Trophoblast cell (in vitro differentiated cells and primary cell): ENCODE results near the gene EVX1.

Source experiments
- DNase-seq, 2 donors: peaks; one replicate each; pipeline ENCODE4 v3.0.0-alpha.2; 2016
- H2AFZ ChIP-seq: 2 replicates; pipeline ENCODE4 v1.6.1; 2013; ENCODE audit warnings: low read length, moderate library complexity, mild to moderate bottlenecking; ENCODE audit not compliant: insufficient read depth, poor library complexity
- H2AK5ac ChIP-seq: 2 replicates; pipeline ENCODE4 v1.6.1; 2013; ENCODE audit warnings: mild to moderate bottlenecking, low read length
- H2BK120ac ChIP-seq: 2 replicates; pipeline ENCODE4 v1.6.1; 2013; ENCODE audit warnings: low read length, mild to moderate bottlenecking, moderate library complexity; ENCODE audit not compliant: insufficient read depth, poor library complexity
- H2BK12ac ChIP-seq: 2 replicates; pipeline ENCODE4 v1.6.1; 2013; ENCODE audit warnings: mild to moderate bottlenecking, low read length, moderate library complexity
- H2BK5ac ChIP-seq: 2 replicates; pipeline ENCODE4 v1.6.1; 2013; ENCODE audit warnings: low read length, low read depth, moderate library complexity, mild to moderate bottlenecking; ENCODE audit not compliant: poor library complexity
- H3K14ac ChIP-seq: 2 replicates; pipeline ENCODE4 v1.6.1; 2013; ENCODE audit warnings: mild to moderate bottlenecking, low read length
- H3K18ac ChIP-seq: 2 replicates; pipeline ENCODE4 v1.6.1; 2013; ENCODE audit warnings: mild to moderate bottlenecking, low read length
- H3K23ac ChIP-seq: 2 replicates; pipeline ENCODE4 v1.6.1; 2013; ENCODE audit warnings: low read length
- H3K27ac ChIP-seq: 2 replicates; pipeline ENCODE4 v1.5.1; 2013; ENCODE audit warnings: low read depth, mild to moderate bottlenecking, inconsistent platforms, low read length, moderate library complexity
- H3K27me3 ChIP-seq: 2 replicates; pipeline ENCODE4 v1.6.1; 2013; ENCODE audit warnings: inconsistent platforms, mild to moderate bottlenecking, low read length, moderate library complexity; ENCODE audit not compliant: insufficient read depth
- H3K36me3 ChIP-seq, 2 experiments: 1 replicate in 1 of 2; 2 replicates in 1 of 2; pipeline ENCODE4 v1.6.1; 2013; ENCODE audit warnings: low read length in 2 of 2, mild to moderate bottlenecking in 2 of 2, moderate library complexity in 1 of 2; ENCODE audit not compliant: insufficient read depth in 2 of 2, control insufficient read depth in 1 of 2
- H3K4ac ChIP-seq: 2 replicates; pipeline ENCODE4 v1.6.1; 2013; ENCODE audit warnings: low read depth, mild to moderate bottlenecking, low read length, moderate library complexity
- H3K4me1 ChIP-seq, 2 experiments: 1 replicate in 1 of 2; 2 replicates in 1 of 2; pipeline ENCODE4 v1.6.1; 2013; ENCODE audit warnings: low read length in 2 of 2, mild to moderate bottlenecking in 2 of 2, moderate library complexity in 1 of 2; ENCODE audit not compliant: insufficient read depth in 2 of 2, control insufficient read depth in 1 of 2
- H3K4me2 ChIP-seq: 2 replicates; pipeline ENCODE4 v1.6.1; 2013; ENCODE audit warnings: inconsistent platforms, mild to moderate bottlenecking, low read length, moderate library complexity
- H3K4me3 ChIP-seq: 2 replicates; pipeline ENCODE4 v1.5.1; 2013; ENCODE audit warnings: mild to moderate bottlenecking, low read depth, low read length, inconsistent platforms
- H3K79me1 ChIP-seq: one replicate; pipeline ENCODE4 v1.6.1; 2013; ENCODE audit warnings: low read length
- H3K79me2 ChIP-seq: 2 replicates; pipeline ENCODE4 v1.6.1; 2013; ENCODE audit warnings: low read length, mild to moderate bottlenecking; ENCODE audit not compliant: control insufficient read depth, insufficient read depth, poor library complexity
- H3K9ac ChIP-seq: 2 replicates; pipeline ENCODE4 v1.6.1; 2013; ENCODE audit warnings: mild to moderate bottlenecking, low read length
- H3K9me3 ChIP-seq: 2 replicates; pipeline ENCODE4 v1.6.1; 2013; ENCODE audit warnings: low read depth, mild to moderate bottlenecking, control low read depth, inconsistent platforms, low read length; ENCODE audit not compliant: insufficient read depth
- H4K12ac ChIP-seq: 2 replicates; pipeline ENCODE4 v1.6.1; 2013; ENCODE audit warnings: low read depth, mild to moderate bottlenecking, low read length, moderate library complexity
- H4K8ac ChIP-seq: 2 replicates; pipeline ENCODE4 v1.6.1; 2013; ENCODE audit warnings: low read depth, mild to moderate bottlenecking, low read length, moderate library complexity
- H4K91ac ChIP-seq: one replicate; pipeline ENCODE4 v1.6.1; 2013; ENCODE audit warnings: low read depth, mild to moderate bottlenecking, low read length, moderate library complexity
- WGBS: extraction: QIAGEN DNeasy Blood & Tissue Kit; methylation state at CpG from one replicate; pipeline ENCODE4 v1.1.7; 2013; ENCODE audit warnings: missing lambda C conversion rate; ENCODE audit not compliant: insufficient read length, insufficient coverage; ENCODE audit errors: extremely low coverage; 5-methylcytosine and 5-hydroxymethylcytosine counted together

EVX1 gene

DNA sequence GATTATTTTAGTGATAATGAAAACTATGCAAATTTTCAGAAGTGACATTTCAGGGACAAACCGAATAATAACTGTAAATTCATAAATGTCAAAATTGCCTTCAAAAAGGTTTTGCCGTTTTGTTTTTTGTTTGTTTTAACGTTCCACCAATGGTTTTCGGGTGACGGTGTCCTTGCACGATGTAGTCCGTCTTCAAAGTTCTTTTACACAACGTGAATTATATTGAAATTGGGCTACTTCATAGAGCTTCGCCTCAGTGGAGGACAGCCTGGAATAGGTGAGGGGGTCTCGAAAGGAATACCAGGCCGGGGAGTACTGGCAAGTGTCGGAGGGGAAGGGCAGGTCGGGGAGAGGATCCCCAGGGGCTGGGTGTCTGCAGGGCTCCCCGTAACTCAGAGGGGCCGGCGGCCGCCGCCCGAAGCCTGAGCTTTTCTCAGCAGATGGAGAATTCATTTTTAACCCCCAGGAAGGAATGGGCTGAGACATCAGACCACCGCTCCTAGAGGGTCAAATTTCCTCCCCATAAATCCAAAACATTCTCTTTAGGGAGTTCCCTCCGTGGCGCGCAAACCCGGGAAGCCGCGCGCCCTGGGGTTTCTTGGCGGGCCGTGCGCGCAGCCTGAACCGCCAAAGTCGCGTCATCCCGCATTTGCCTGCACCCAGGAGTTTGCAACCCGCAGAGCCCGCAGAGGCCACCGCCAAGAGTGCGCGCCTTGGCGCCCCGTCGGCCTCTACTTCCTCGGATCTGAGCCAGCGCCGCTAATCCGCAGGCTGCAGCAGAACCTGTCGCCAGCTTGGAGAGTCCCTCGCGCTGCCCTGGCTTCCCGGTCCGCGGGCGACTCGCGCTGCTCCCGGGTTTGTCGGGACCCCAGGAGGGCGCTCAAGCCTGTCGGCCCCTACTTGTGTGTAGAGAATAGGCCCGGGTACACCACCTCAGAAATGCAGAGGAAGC is 17.3 kb upstream of the EVX1 start:
- Histone ChIP-seq H4K8ac (no peak overlapping the region), H3K9ac (no peak overlapping the region), H3K79me2 (no peaks in the 10 kb centered on the region), H4K12ac (no peak overlapping the region), H3K14ac (no peak overlapping the region), H3K4me3 (no peak overlapping the region), H2BK12ac (no peak overlapping the region), H2BK120ac (no peak overlapping the region), H3K4me2 (peak overlapping the region; percentile 58), H3K79me1 (no peaks in the 10 kb centered on the region), H3K4me1 (peaks cover 0 to 3% of the 10 kb centered on the region in 2 experiments), H3K27me3 (peaks cover 39% of the 10 kb centered on the region), H2BK5ac (no peak overlapping the region), H3K9me3 (peaks cover 6% of the 10 kb centered on the region), H3K23ac (no peak overlapping the region), H3K36me3 (peaks cover 0 to 2% of the 10 kb centered on the region in 2 experiments), H3K4ac (no peak overlapping the region), H3K27ac (no peak overlapping the region), H3K18ac (no peak overlapping the region), H2AK5ac (no peak overlapping the region), H4K91ac (no peak overlapping the region), H2AFZ (no peak overlapping the region)
- DNase-seq, result peak; percentile 42 to 70
- no CpG with 5 or more reads among the region's 61 CpGs for WGBS

GRCh38 chr7:27229448-27229847 is 13.2 kb upstream of the EVX1 start:
- Histone ChIP-seq H3K27ac (no peak overlapping the region), H3K27me3 (peaks cover 25% of the 10 kb centered on the region), H3K4ac (no peak overlapping the region), H3K4me1 (peaks cover 0 to 3% of the 10 kb centered on the region in 2 experiments), H3K14ac (no peak overlapping the region), H3K36me3 (peaks cover 0 to 2% of the 10 kb centered on the region in 2 experiments), H3K18ac (no peak overlapping the region), H4K8ac (no peak overlapping the region), H2BK120ac (no peak overlapping the region), H3K23ac (no peak overlapping the region), H2BK5ac (no peak overlapping the region), H3K79me1 (no peaks in the 10 kb centered on the region), H4K91ac (no peak overlapping the region), H3K79me2 (no peaks in the 10 kb centered on the region), H2AFZ (no peak overlapping the region), H2BK12ac (no peak overlapping the region), H3K9ac (no peak overlapping the region), H3K9me3 (peaks cover 2% of the 10 kb centered on the region), H3K4me2 (no peak overlapping the region), H3K4me3 (no peak overlapping the region), H2AK5ac (no peak overlapping the region), H4K12ac (no peak overlapping the region)
- no peak for DNase-seq
- no CpG with 5 or more reads among the region's 4 CpGs for whole genome bisulfite sequencing

DNA sequence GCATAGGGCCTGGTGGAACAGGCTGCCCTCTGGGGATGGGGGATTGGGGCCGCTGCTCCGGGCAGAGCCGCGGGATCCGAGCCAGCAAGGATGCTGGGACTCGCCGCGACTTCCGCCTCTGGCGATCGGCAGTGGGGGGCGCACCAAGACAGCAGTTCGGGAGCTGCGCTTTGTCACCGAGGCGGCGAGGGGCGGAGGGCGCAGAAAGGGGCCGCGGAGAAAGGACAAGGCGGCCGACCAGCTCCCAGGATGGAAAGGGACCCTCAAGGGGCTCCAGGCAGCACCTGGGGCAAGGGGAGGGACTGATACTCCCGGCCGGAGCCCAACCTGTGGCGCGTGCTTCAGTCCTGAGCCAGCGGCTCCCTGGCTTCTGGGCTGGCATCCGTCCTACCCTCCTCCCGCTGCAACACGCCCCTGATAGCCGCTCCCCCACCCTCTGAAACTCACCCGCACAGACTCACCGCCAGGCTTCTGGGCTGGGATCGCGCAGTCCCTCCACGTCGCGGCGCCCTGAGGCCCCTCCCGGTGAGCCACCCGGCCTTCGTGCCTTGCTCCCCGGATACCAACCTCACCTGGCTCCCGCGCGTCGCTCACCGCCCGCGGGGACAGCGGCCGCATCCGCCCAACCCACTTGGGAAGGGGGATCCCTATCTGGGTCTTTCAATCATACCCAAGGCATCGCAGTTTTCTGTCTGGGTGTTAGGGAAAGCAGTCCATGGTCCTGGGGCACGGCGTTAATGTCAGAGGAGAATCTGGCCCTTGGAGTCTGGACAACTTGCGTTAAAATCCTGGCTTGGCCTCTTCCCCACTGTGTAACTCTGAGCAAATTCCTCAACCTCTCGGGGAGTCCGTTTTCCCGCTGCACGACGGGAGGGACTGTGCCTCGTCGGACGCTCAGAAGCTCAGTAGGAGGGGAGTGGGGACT is 7.0 kb upstream of the EVX1 start:
- Histone ChIP-seq H3K4ac (peak overlapping the region; percentile 8), H3K79me1 (peaks cover 7% of the 10 kb centered on the region), H3K27me3 (peaks cover 23% of the 10 kb centered on the region), H3K4me1 (peaks cover 3 to 28% of the 10 kb centered on the region in 2 experiments), H4K12ac (peak overlapping the region; percentile 21), H3K23ac (no peak overlapping the region), H2BK12ac (peak overlapping the region; percentile 74), H3K9me3 (peaks cover 2% of the 10 kb centered on the region), H2AK5ac (no peak overlapping the region), H2BK5ac (peak overlapping the region; percentile 47), H4K91ac (peak overlapping the region; percentile 87), H3K4me2 (peak overlapping the region; percentile 100), H4K8ac (peak overlapping the region; percentile 75), H3K27ac (no peak overlapping the region), H3K4me3 (peak overlapping the region; percentile 63), H3K79me2 (peaks cover 4% of the 10 kb centered on the region), H3K14ac (peak overlapping the region; percentile 62), H2BK120ac (peak overlapping the region; percentile 82), H3K18ac (peak overlapping the region; percentile 59), H2AFZ (peak overlapping the region; percentile 70), H3K9ac (peak overlapping the region; percentile 61), H3K36me3 (no peaks in the 10 kb centered on the region)
- DNase-seq, result peak in 1 of 2 donors; percentile 20
- no CpG with 5 or more reads among the region's 66 CpGs for WGBS

DNA sequence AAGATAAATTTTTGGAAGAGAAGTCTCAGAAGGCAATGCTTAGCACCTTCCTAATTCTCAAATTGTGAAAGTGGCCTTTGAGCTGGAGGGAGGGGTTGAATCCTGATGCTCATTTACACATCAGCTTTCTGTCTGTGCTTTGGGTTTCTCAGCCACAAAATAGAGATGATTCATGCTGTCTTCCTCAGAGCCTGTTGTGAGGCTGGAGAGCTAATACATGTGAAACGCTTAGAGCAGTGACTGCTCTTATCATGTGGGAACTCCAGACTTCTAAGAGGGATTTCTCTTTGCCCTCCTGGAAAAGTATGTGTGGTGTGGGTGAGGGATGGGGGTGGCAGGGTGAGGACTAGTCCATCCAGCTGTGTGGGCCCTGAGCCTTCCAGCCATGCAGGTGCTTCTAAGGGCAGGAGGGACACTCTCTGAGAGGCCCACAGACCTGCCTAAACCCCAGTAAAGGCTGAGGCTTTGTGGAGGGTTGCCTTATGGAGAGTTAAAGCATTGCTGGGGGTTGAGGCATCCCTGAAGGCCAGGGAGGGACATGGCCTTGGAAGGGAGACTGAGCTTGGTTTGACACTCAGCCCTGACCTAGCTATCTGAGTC is 4.8 kb upstream of the EVX1 start:
- no peak overlapping the region for H3K18ac ChIP-seq
- peaks cover 4% of the 10 kb centered on the region for H3K79me2 ChIP-seq
- no peak overlapping the region for H3K4me3 ChIP-seq
- no peak overlapping the region for H4K12ac ChIP-seq
- no peak for DNase-seq
- H2BK12ac ChIP-seq, result peak overlapping the region; percentile 3
- H2BK5ac ChIP-seq, result no peak overlapping the region
- H3K4me1 ChIP-seq, result peaks cover 8 to 34% of the 10 kb centered on the region in 2 experiments
- no peak overlapping the region for H3K4me2 ChIP-seq
- no CpG with 5 or more reads among the region's 1 CpG for WGBS
- peak overlapping the region; percentile 63 for H3K23ac ChIP-seq
- no peak overlapping the region for H2AFZ ChIP-seq
- no peaks in the 10 kb centered on the region for H3K36me3 ChIP-seq
- H4K91ac ChIP-seq, result no peak overlapping the region
- H4K8ac ChIP-seq, result no peak overlapping the region
- no peak overlapping the region for H2BK120ac ChIP-seq
- H3K27ac ChIP-seq, result peak overlapping the region; percentile 5
- no peak overlapping the region for H3K14ac ChIP-seq
- H3K79me1 ChIP-seq, result peaks cover 7% of the 10 kb centered on the region
- H3K4ac ChIP-seq, result no peak overlapping the region
- peaks cover 44% of the 10 kb centered on the region for H3K27me3 ChIP-seq
- no peak overlapping the region for H2AK5ac ChIP-seq
- H3K9me3 ChIP-seq, result peaks cover 2% of the 10 kb centered on the region
- H3K9ac ChIP-seq, result no peak overlapping the region
